ENCODE measurements around the gene ATP8B2.

Gene ATP8B2

DNA sequence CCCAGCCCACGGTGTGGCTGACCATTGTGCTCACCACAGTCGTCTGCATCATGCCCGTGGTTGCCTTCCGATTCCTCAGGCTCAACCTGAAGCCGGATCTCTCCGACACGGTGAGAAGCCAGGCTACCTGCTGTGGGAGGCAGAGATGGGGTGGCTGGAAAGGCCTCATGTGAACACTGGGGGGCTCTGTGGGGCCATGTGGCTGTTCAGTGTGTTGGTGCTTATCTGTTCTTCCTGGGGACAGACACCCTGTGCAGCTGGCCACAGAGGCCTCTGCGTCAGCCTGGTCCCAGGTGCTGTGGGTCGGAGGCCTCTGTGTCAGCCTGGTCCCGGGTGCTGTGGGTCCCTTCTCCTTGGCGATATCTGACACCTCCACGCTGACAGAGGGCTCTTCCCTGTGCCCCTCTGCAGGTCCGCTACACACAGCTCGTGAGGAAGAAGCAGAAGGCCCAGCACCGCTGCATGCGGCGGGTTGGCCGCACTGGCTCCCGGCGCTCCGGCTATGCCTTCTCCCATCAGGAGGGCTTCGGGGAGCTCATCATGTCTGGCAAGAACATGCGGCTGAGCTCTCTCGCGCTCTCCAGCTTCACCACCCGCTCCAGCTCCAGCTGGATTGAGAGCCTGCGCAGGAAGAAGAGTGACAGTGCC, 23.2 kb downstream of the ATP8B2 start:
- peaks cover 4 to 63% of the 10 kb centered on the region in 2 experiments; a peak in 2 of 3 replicates for H3K36me3 ChIP-seq (ENCODE audit: control insufficient read depth in 2 of 2, insufficient read depth in 1 of 2, low read length in 2 of 2)
- 0 out of 2 replicates have a peak, but pooled peaks cover 1% of the 10 kb centered on the region for H3K4me1 ChIP-seq (ENCODE audit: control insufficient read depth, insufficient read depth, low read length)
- H3K4me3 ChIP-seq (ENCODE audit: low read depth, low read length) = no peak overlapping the region
- TF ChIP-seq ZNF138 (tag by site-specific recombination; IDR thresholded peaks at IDR 0.05; ENCODE audit: borderline replicate concordance) (no peak), ZIC2 (tag by site-specific recombination; IDR thresholded peaks at IDR 0.05) (peak; percentile 64), HOXC10 (CRISPR knock-in tag; IDR thresholded peaks at IDR 0.05) (no peak), OVOL3 (tag by site-specific recombination; IDR thresholded peaks at IDR 0.05) (no peak), ZNF530 (tag by site-specific recombination; IDR thresholded peaks at IDR 0.05; ENCODE audit: low read depth) (no peak), CTCF (tag by site-specific recombination; IDR thresholded peaks at IDR 0.05) (peak; percentile 41), ZNF626 (tag by site-specific recombination; IDR thresholded peaks at IDR 0.05) (no peak), PBX3 (CRISPR knock-in tag; IDR thresholded peaks at IDR 0.05) (no peak)
- TF ChIP-seq, protein P1, sequence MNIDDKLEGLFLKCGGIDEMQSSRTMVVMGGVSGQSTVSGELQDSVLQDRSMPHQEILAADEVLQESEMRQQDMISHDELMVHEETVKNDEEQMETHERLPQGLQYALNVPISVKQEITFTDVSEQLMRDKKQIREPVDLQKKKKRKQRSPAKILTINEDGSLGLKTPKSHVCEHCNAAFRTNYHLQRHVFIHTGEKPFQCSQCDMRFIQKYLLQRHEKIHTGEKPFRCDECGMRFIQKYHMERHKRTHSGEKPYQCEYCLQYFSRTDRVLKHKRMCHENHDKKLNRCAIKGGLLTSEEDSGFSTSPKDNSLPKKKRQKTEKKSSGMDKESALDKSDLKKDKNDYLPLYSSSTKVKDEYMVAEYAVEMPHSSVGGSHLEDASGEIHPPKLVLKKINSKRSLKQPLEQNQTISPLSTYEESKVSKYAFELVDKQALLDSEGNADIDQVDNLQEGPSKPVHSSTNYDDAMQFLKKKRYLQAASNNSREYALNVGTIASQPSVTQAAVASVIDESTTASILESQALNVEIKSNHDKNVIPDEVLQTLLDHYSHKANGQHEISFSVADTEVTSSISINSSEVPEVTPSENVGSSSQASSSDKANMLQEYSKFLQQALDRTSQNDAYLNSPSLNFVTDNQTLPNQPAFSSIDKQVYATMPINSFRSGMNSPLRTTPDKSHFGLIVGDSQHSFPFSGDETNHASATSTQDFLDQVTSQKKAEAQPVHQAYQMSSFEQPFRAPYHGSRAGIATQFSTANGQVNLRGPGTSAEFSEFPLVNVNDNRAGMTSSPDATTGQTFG (tag by site-specific recombination; IDR thresholded peaks at IDR 0.05; ENCODE audit: borderline replicate concordance) = no peak
- ChIA-PET CTCF (interaction anchor here (0.8 to 1.4 kb wide), 3 partner anchors 13 to 198 kb away, joined by 3 to 7 read pairs (median 4); partner anchors contain the start of gene ATP8B2), POLR2A (no interaction called here)
- no peaks in the 10 kb centered on the region for H3K9me3 ChIP-seq (ENCODE audit: control insufficient read depth, insufficient read depth, low read depth, low read length)
- no peak overlapping the region for H3K27ac ChIP-seq (ENCODE audit: extremely low read depth, low read depth, low read length)

- H3K4me1 ChIP-seq (ENCODE audit: control insufficient read depth, insufficient read depth, low read length) = 0 out of 2 replicates have a peak, but pooled peaks cover 3% of the 10 kb centered on the region
- POLR2A ChIA-PET = no interaction called here
- no peak overlapping the region for H3K27ac ChIP-seq (ENCODE audit: extremely low read depth, low read depth, low read length)
- peaks cover 4 to 57% of the 10 kb centered on the region in 2 experiments; a peak in 2 of 3 replicates for H3K36me3 ChIP-seq (ENCODE audit: control insufficient read depth in 2 of 2, insufficient read depth in 1 of 2, low read length in 2 of 2)
- no peaks in the 10 kb centered on the region for H3K9me3 ChIP-seq (ENCODE audit: control insufficient read depth, insufficient read depth, low read depth, low read length)
- CTCF ChIA-PET = interaction anchor here (1.0 kb wide), 1 partner anchor 197 kb away, joined by 3 read pairs; no protein-coding TSS in a partner anchor
- H3K4me3 ChIP-seq (ENCODE audit: low read depth, low read length) = no peak overlapping the region
- no peak for TF ChIP-seq ZBTB17 (tag by site-specific recombination; IDR thresholded peaks at IDR 0.05)
- TF ChIP-seq GLIS1 (tag by site-specific recombination; IDR thresholded peaks at IDR 0.05) = peak; percentile 46; the same call in 1 of the 2 replicates
These were observed 23.8 kb downstream of the ATP8B2 start for GRCh38 chr1:154349121-154349520.

- H3K4me3 ChIP-seq (ENCODE audit: low read depth, low read length) = no peak overlapping the region
- H3K9me3 ChIP-seq (ENCODE audit: control insufficient read depth, insufficient read depth, low read depth, low read length) = no peaks in the 10 kb centered on the region
- ChIA-PET POLR2A (interaction anchor here (1.4 kb wide), 1 partner anchor 15 kb away, joined by 5 read pairs; no protein-coding TSS in a partner anchor), CTCF (interaction anchor here (0.7 to 4.3 kb wide), 6 partner anchors 12 to 196 kb away, joined by 3 to 33 read pairs (median 4); no protein-coding TSS in a partner anchor)
- H3K36me3 ChIP-seq (ENCODE audit: control insufficient read depth in 2 of 2, insufficient read depth in 1 of 2, low read length in 2 of 2) = peaks cover 4 to 44% of the 10 kb centered on the region in 2 experiments; a peak in 2 of 3 replicates
- H3K27ac ChIP-seq (ENCODE audit: extremely low read depth, low read depth, low read length) = no peak overlapping the region
- H3K4me1 ChIP-seq (ENCODE audit: control insufficient read depth, insufficient read depth, low read length) = 0 out of 2 replicates have a peak, but pooled peaks cover 3% of the 10 kb centered on the region
- TF ChIP-seq ZNF266 (tag by site-specific recombination; IDR thresholded peaks at IDR 0.05; ENCODE audit: low read depth) = no peak
- TF ChIP-seq, protein P2, sequence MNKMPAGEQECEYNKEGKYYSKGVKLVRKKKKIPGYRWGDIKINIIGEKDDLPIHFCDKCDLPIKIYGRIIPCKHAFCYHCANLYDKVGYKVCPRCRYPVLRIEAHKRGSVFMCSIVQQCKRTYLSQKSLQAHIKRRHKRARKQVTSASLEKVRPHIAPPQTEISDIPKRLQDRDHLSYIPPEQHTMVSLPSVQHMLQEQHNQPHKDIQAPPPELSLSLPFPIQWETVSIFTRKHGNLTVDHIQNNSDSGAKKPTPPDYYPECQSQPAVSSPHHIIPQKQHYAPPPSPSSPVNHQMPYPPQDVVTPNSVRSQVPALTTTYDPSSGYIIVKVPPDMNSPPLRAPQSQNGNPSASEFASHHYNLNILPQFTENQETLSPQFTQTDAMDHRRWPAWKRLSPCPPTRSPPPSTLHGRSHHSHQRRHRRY (tag by site-specific recombination; IDR thresholded peaks at IDR 0.05) = no peak
- no peak for TF ChIP-seq ZNF677 (tag by site-specific recombination; IDR thresholded peaks at IDR 0.05)
- TF ChIP-seq ZNF830 (tag by site-specific recombination; IDR thresholded peaks at IDR 0.05; ENCODE audit: low read depth) = no peak
- TF ChIP-seq FEZF1 (tag by site-specific recombination; IDR thresholded peaks at IDR 0.05) = no peak
- TF ChIP-seq CTCF (tag by site-specific recombination; IDR thresholded peaks at IDR 0.05) = no peak
- TF ChIP-seq ZNF16 (tag by site-specific recombination; IDR thresholded peaks at IDR 0.05; ENCODE audit: low read depth) = no peak
These were observed 25.1 kb downstream of the ATP8B2 start for GRCh38 chr1:154350383-154350782.

All from HEK293 (cell line).